HepG2 (cell line): ENCODE data around the gene ARHGAP19. TPM values are rescaled to one million over a fixed set of nuclear protein-coding genes. Genes with fewer than 3 reads are reported as not detected.

ENCODE experiments used
- AFF4 ChIP-seq: sonication (generic); formaldehyde crosslinking; IDR thresholded peaks from 2 replicates; pipeline ENCODE4 v1.4.0; 2020; ENCODE audit warnings: missing genetic modification reagents
- BRF2 ChIP-seq: sonication (generic); formaldehyde crosslinking; IDR thresholded peaks from 2 replicates; pipeline ENCODE4 v1.8.1; 2022; ENCODE audit warnings: mild to moderate bottlenecking, missing genetic modification reagents
- DPF2 ChIP-seq: sonication (generic); formaldehyde crosslinking; IDR thresholded peaks from 2 replicates; pipeline ENCODE4 v1.4.0; 2020; ENCODE audit warnings: mild to moderate bottlenecking, low read depth, missing genetic modification reagents, borderline replicate concordance
- ELF3 ChIP-seq: IDR thresholded peaks from 2 replicates; pipeline ENCODE4 v1.6.1; 2016; ENCODE audit warnings: missing genetic modification reagents, missing compliant biosample characterization
- GABPA ChIP-seq, 2 experiments: IDR thresholded peaks; 2 replicates each; pipeline ENCODE4 v1.6.1; 2011 to 2016; ENCODE audit warnings: low read depth in 2 of 2, low read length in 1 of 2, missing biosample characterization in 1 of 2, missing genetic modification characterization in 1 of 2
- HNRNPUL1 ChIP-seq: fragments of 200-400 bp; formaldehyde crosslinking; IDR thresholded peaks from 2 replicates; pipeline ENCODE4 v1.6.1; 2017; ENCODE audit warnings: low read depth, mild to moderate bottlenecking, low read length, moderate library complexity
- IKZF5 ChIP-seq: IDR thresholded peaks from 2 replicates; pipeline ENCODE4 v1.6.1; 2018; ENCODE audit warnings: missing genetic modification reagents, mild to moderate bottlenecking, missing compliant biosample characterization
- KDM5A ChIP-seq: fragments of 200-600 bp; sonication (generic); IDR thresholded peaks from 2 replicates; pipeline ENCODE4 v1.7.0; 2018; ENCODE audit warnings: antibody characterized with exemption, mild to moderate bottlenecking, low read length, borderline replicate concordance
- MED1 ChIP-seq: sonication (generic); formaldehyde crosslinking; IDR thresholded peaks from 2 replicates; pipeline ENCODE4 v1.4.0; 2020; ENCODE audit warnings: missing genetic modification reagents
- NCOR1 ChIP-seq: fragments of 200-600 bp; sonication (generic); IDR thresholded peaks from 2 replicates; pipeline ENCODE4 v1.7.0; 2017; ENCODE audit warnings: antibody characterized with exemption, low read length, borderline replicate concordance
- POLR2AphosphoS5 ChIP-seq: IDR thresholded peaks from 2 replicates; pipeline ENCODE4 v1.6.1; 2012; ENCODE audit warnings: low read depth, low read length
- RAD21 ChIP-seq: fragments of 450-650 bp; formaldehyde crosslinking; IDR thresholded peaks from 2 replicates; pipeline ENCODE4 v1.5.0; 2020; ENCODE audit warnings: mild to moderate bottlenecking
- SALL2 ChIP-seq: sonication (generic); formaldehyde crosslinking; IDR thresholded peaks from 2 replicates; pipeline ENCODE4 v1.8.1; 2023; ENCODE audit warnings: mild to moderate bottlenecking, missing genetic modification reagents, inconsistent platforms
- SMYD3 ChIP-seq: sonication (generic); formaldehyde crosslinking; IDR thresholded peaks from 2 replicates; pipeline ENCODE4 v1.8.1; 2023; ENCODE audit warnings: mild to moderate bottlenecking, missing genetic modification reagents
- STAG1 ChIP-seq: sonication (generic); formaldehyde crosslinking; IDR thresholded peaks from 2 replicates; pipeline ENCODE4 v1.4.0; 2020; ENCODE audit warnings: missing genetic modification reagents
- TFE3 ChIP-seq: IDR thresholded peaks from 2 replicates; pipeline ENCODE4 v1.6.1; 2016
- ZFY ChIP-seq: sonication (generic); formaldehyde crosslinking; IDR thresholded peaks from 2 replicates; pipeline ENCODE4 v1.4.0; 2020; ENCODE audit warnings: missing genetic modification reagents
- ZNF331 ChIP-seq: sonication (generic); formaldehyde crosslinking; IDR thresholded peaks from 2 replicates; pipeline ENCODE4 v1.4.0; 2020; ENCODE audit warnings: missing genetic modification reagents
- ZNF766 ChIP-seq: sonication (generic); formaldehyde crosslinking; IDR thresholded peaks from 2 replicates; pipeline ENCODE4 v1.5.0; 2020; ENCODE audit warnings: missing genetic modification reagents, borderline replicate concordance
- ZNF850 ChIP-seq: sonication (generic); formaldehyde crosslinking; conservative IDR thresholded peaks from 2 replicates; pipeline ENCODE4 v1.9.0; 2021; ENCODE audit warnings: mild to moderate bottlenecking, missing genetic modification reagents
- polyA plus RNA-seq, 8 experiments: library from polyadenylated mRNA; depleted of rRNA in 3 of 8; stranded (reverse) in 7 of 8; unstranded in 1 of 8; fragments of >200 nt; fragmentation: Illumina TruSeq in 4 of 8; extraction: Trizol in 4 of 8; gene quantifications; 2 replicates each; pipeline versions ENCODE4 v1.2.1 to v1.2.3, GENCODE V29; 2011 to 2016; ENCODE audit warnings: low read depth in 4 of 8, missing spikeins in 1 of 8, mixed read lengths in 1 of 8; ENCODE audit not compliant: insufficient read depth in 1 of 8
- total RNA-seq, 5 experiments: library from RNA; depleted of rRNA; stranded (reverse); fragments of >200 nt; fragmentation: Illumina TruSeq; extraction: Trizol; gene quantifications; 2 replicates each; pipeline ENCODE4 v1.2.3, GENCODE V29; 2016; ENCODE audit warnings: low read depth in 1 of 5
- TF ChIP-seq, protein P1 (sequence below): fragments of 450-650 bp; IDR thresholded peaks from 2 replicates; pipeline ENCODE4 v1.6.1; 2017

The ARHGAP19 gene
- total and polyA plus RNA-seq, 2 of the 13 experiments (the other 11 are each of a cell fraction or from before 2014, with no cell fraction given), result 7.6 to 10.0 TPM

- TF ChIP-seq POLR2AphosphoS5 (peak; percentile 43; the same call in 1 of the 2 replicates), DPF2 (no peak), KDM5A (peak; percentile 42; the same call in 1 of the 2 replicates), RAD21 (CRISPR knock-in tag) (0 out of 2 replicates have a peak, but pooled peaks have one; percentile 22), AFF4 (CRISPR knock-in tag) (0 out of 2 replicates have a peak, but pooled peaks have one; percentile 27), TFE3 (CRISPR knock-in tag) (no peak), NCOR1 (no peak), ZNF850 (CRISPR knock-in tag) (no peak), HNRNPUL1 (no peak), IKZF5 (CRISPR knock-in tag) (0 out of 2 replicates have a peak, but pooled peaks have one; percentile 3), ZNF766 (CRISPR knock-in tag) (0 out of 2 replicates have a peak, but pooled peaks have one; percentile 37), BRF2 (CRISPR knock-in tag) (no peak), SMYD3 (CRISPR knock-in tag) (0 out of 2 replicates have a peak, but pooled peaks have one; percentile 23), MED1 (peak; percentile 40), GABPA (IDR thresholded peaks at IDR 0.05; ENCODE audit: low read depth, low read length) (no peak), GABPA (CRISPR knock-in tag; IDR thresholded peaks at IDR 0.05; ENCODE audit: low read depth) (0 out of 2 replicates have a peak, but pooled peaks have one; percentile 24), SALL2 (no peak), ZNF331 (CRISPR knock-in tag) (no peak), STAG1 (CRISPR knock-in tag) (peak; percentile 74), ZFY (CRISPR knock-in tag) (peak; percentile 28; the same call in 1 of the 2 replicates), ELF3 (CRISPR knock-in tag) (peak; percentile 81)
- TF ChIP-seq, protein P1, sequence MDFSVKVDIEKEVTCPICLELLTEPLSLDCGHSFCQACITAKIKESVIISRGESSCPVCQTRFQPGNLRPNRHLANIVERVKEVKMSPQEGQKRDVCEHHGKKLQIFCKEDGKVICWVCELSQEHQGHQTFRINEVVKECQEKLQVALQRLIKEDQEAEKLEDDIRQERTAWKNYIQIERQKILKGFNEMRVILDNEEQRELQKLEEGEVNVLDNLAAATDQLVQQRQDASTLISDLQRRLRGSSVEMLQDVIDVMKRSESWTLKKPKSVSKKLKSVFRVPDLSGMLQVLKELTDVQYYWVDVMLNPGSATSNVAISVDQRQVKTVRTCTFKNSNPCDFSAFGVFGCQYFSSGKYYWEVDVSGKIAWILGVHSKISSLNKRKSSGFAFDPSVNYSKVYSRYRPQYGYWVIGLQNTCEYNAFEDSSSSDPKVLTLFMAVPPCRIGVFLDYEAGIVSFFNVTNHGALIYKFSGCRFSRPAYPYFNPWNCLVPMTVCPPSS, result no peak
Measured at GRCh38 chr10:97332591-97333350, 40.3 kb upstream of the ARHGAP19 start (continued).
